Peyer's patch (tissue), 4 donors: Measurements from ENCODE around the gene ANKS3.

ENCODE experiments used
- POLR2A ChIP-seq, 2 donors: fragments of 450-650 bp; IDR thresholded peaks; one replicate each; pipeline ENCODE4 v1.5.1; 2017; ENCODE audit warnings: antibody characterized with exemption in 2 of 2, mild to moderate bottlenecking in 2 of 2, moderate library complexity in 2 of 2
- TF ChIP-seq, protein P1 (sequence below), 6 experiments: fragments of 450-650 bp in 4 of 6; fragments of 200-600 bp in 2 of 6; sonication (generic) in 1 of 6; IDR thresholded peaks; one replicate each; pipeline ENCODE4 v1.5.1; 2017 to 2019; ENCODE audit warnings: antibody characterized with exemption in 6 of 6, mild to moderate bottlenecking in 3 of 6, moderate library complexity in 1 of 6

DNA sequence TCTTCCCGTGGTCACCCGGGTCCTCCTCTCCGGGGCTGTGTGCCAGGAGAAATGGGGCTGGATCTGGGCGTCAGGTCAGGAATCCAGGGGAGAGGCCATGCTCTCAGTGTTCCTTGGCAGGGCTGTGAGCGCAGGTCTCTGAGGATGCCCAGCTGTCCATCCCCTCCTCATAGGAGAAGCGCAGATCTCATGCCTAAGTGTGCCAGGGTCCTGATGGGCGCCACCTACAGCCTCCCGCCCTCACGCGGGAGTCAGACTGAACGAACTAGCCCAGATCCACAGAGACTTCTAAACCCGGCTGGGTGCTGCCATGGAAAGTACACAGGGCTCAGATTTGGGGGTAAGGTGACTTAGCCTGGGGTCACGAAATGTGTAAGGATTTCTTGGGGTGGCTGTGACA lies 85.2 kb downstream of the ANKS3 start:
- TF ChIP-seq, protein P1, sequence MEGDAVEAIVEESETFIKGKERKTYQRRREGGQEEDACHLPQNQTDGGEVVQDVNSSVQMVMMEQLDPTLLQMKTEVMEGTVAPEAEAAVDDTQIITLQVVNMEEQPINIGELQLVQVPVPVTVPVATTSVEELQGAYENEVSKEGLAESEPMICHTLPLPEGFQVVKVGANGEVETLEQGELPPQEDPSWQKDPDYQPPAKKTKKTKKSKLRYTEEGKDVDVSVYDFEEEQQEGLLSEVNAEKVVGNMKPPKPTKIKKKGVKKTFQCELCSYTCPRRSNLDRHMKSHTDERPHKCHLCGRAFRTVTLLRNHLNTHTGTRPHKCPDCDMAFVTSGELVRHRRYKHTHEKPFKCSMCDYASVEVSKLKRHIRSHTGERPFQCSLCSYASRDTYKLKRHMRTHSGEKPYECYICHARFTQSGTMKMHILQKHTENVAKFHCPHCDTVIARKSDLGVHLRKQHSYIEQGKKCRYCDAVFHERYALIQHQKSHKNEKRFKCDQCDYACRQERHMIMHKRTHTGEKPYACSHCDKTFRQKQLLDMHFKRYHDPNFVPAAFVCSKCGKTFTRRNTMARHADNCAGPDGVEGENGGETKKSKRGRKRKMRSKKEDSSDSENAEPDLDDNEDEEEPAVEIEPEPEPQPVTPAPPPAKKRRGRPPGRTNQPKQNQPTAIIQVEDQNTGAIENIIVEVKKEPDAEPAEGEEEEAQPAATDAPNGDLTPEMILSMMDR (IDR thresholded peaks at IDR 0.05): no peak
- TF ChIP-seq POLR2A (IDR thresholded peaks at IDR 0.05): no peak
